ENCODE results near the gene FLOT1. TPM values are rescaled to one million over a fixed set of nuclear protein-coding genes. Genes with fewer than 3 reads are reported as not detected.

The FLOT1 gene
- 100 to 1,000 TPM; 261 to 271 TPM for total RNA-seq

GRCh38 chr6:30742316-30743098 lies at the start of gene FLOT1:
Gene FLOT1, minus strand, starts transcription at chr6:30742687. Its CDS starts 498 bp downstream, at chr6:30742189.
- Mint-ChIP-seq H3K9me3 (no peaks in the 10 kb centered on the region), H3K36me3 (peaks cover 49% of the 10 kb centered on the region), H3K4me1 (peaks cover 48% of the 10 kb centered on the region), H3K27me3 (no peaks in the 10 kb centered on the region), H3K4me3 (peak within 1 kb of the TSS; percentile 98), H3K27ac (peak within 1 kb of the TSS; percentile 96)
- DNase-seq (peak; percentile 98), ATAC-seq (ENCODE audit: low read depth) (peak; percentile 82)
- POLR2A ChIA-PET, result interaction anchor here (0.5 to 3.8 kb wide), 16 partner anchors 12 to 171 kb away, joined by 3 to 40 read pairs (median 4); partner anchors contain the start of genes MDC1, NRM and VARS2

GRCh38 chr6:30790724-30791383 lies 48.4 kb upstream of the FLOT1 start:
- no peak for DNase-seq
- Mint-ChIP-seq H3K9me3 (no peaks in the 10 kb centered on the region), H3K4me3 (peak overlapping the region; percentile 45), H3K4me1 (peaks cover 78% of the 10 kb centered on the region), H3K27me3 (no peaks in the 10 kb centered on the region), H3K36me3 (no peaks in the 10 kb centered on the region), H3K27ac (peak overlapping the region; percentile 10)
- POLR2A ChIA-PET, result interaction anchor here (0.8 to 7.4 kb wide), 4 partner anchors 21 to 50 kb away, joined by 3 to 60 read pairs (median 22); partner anchors contain the start of genes FLOT1 and IER3
- no peak for ATAC-seq (ENCODE audit: low read depth)

- H3K4me1 Mint-ChIP-seq, result peaks cover 75% of the 10 kb centered on the region
- no peak for DNase-seq
- H3K27me3 Mint-ChIP-seq, result no peaks in the 10 kb centered on the region
- H3K36me3 Mint-ChIP-seq, result peaks cover 2% of the 10 kb centered on the region
- ATAC-seq (ENCODE audit: low read depth), result no peak
- H3K4me3 Mint-ChIP-seq, result peak overlapping the region; percentile 69
- H3K27ac Mint-ChIP-seq, result peak overlapping the region; percentile 89
- POLR2A ChIA-PET, result interaction anchor here (1.6 to 7.4 kb wide), 3 partner anchors 21 to 46 kb away, joined by 4 to 60 read pairs (median 40); partner anchors contain the start of genes FLOT1 and IER3
- no peaks in the 10 kb centered on the region for H3K9me3 Mint-ChIP-seq
These were observed 47.1 kb upstream of the FLOT1 start for GRCh38 chr6:30789606-30790005.

GRCh38 chr6:30787954-30788353 lies 45.5 kb upstream of the FLOT1 start:
- Mint-ChIP-seq H3K27me3 (no peaks in the 10 kb centered on the region), H3K36me3 (peaks cover 2% of the 10 kb centered on the region), H3K27ac (peak overlapping the region; percentile 89), H3K4me3 (peak overlapping the region; percentile 69), H3K4me1 (peaks cover 63% of the 10 kb centered on the region), H3K9me3 (no peaks in the 10 kb centered on the region)
- ATAC-seq (ENCODE audit: low read depth) (peak; percentile 66), DNase-seq (peak; percentile 55)
- POLR2A ChIA-PET, result interaction anchor here (0.6 to 7.4 kb wide), 7 partner anchors 20 to 1420 kb away, joined by 3 to 60 read pairs (median 8); partner anchors contain the start of genes FLOT1 and IER3

GRCh38 chr6:30782425-30783014 lies 40.0 kb upstream of the FLOT1 start:
- H3K4me3 Mint-ChIP-seq, result no peak overlapping the region

GRCh38 chr6:30781743-30782424 lies 39.4 kb upstream of the FLOT1 start:
- Mint-ChIP-seq H3K9me3 (no peaks in the 10 kb centered on the region), H3K4me1 (peaks cover 60% of the 10 kb centered on the region), H3K27ac (peak overlapping the region; percentile 68), H3K4me3 (peak overlapping the region; percentile 39), H3K36me3 (peaks cover 2% of the 10 kb centered on the region), H3K27me3 (no peaks in the 10 kb centered on the region)
- ATAC-seq (ENCODE audit: low read depth) (no peak), DNase-seq (no peak)
- POLR2A ChIA-PET, result interaction anchor here (0.6 to 1.2 kb wide), 5 partner anchors 12 to 40 kb away, joined by 3 to 9 read pairs (median 5); no protein-coding TSS in a partner anchor

More at GRCh38 chr6:30782425-30783014, 40.0 kb upstream of the FLOT1 start:
- no peak for ATAC-seq (ENCODE audit: low read depth)
- peak overlapping the region; percentile 68 for H3K27ac Mint-ChIP-seq
- POLR2A ChIA-PET, result interaction anchor here (0.6 to 1.1 kb wide), 3 partner anchors 11 to 41 kb away, joined by 3 to 5 read pairs (median 3); no protein-coding TSS in a partner anchor
- H3K4me1 Mint-ChIP-seq, result peaks cover 58% of the 10 kb centered on the region
- no peaks in the 10 kb centered on the region for H3K27me3 Mint-ChIP-seq
- DNase-seq, result no peak
- no peaks in the 10 kb centered on the region for H3K9me3 Mint-ChIP-seq
- H3K36me3 Mint-ChIP-seq, result peaks cover 2% of the 10 kb centered on the region

- H3K4me3 Mint-ChIP-seq, result no peak overlapping the region
- H3K36me3 Mint-ChIP-seq, result peaks cover 4% of the 10 kb centered on the region
- no peaks in the 10 kb centered on the region for H3K27me3 Mint-ChIP-seq
- ATAC-seq (ENCODE audit: low read depth) (no peak), DNase-seq (no peak)
- peaks cover 57% of the 10 kb centered on the region for H3K4me1 Mint-ChIP-seq
- H3K27ac Mint-ChIP-seq, result no peak overlapping the region
- POLR2A ChIA-PET, result interaction anchor here (0.8 to 1.2 kb wide), 4 partner anchors 12 to 39 kb away, joined by 3 to 9 read pairs (median 4); no protein-coding TSS in a partner anchor
- no peaks in the 10 kb centered on the region for H3K9me3 Mint-ChIP-seq
These were observed 38.9 kb upstream of the FLOT1 start for GRCh38 chr6:30781395-30781742.

- no peak overlapping the region for H3K4me3 Mint-ChIP-seq
- no peak for DNase-seq
- no peaks in the 10 kb centered on the region for H3K27me3 Mint-ChIP-seq
- peaks cover 52% of the 10 kb centered on the region for H3K4me1 Mint-ChIP-seq
- no peaks in the 10 kb centered on the region for H3K9me3 Mint-ChIP-seq
- peak overlapping the region; percentile 3 for H3K27ac Mint-ChIP-seq
- no peak for ATAC-seq (ENCODE audit: low read depth)
- POLR2A ChIA-PET, result interaction anchor here (0.7 to 0.9 kb wide), 2 partner anchors 14 to 128 kb away, joined by 3 to 5 read pairs; no protein-coding TSS in a partner anchor
- H3K36me3 Mint-ChIP-seq, result peaks cover 4% of the 10 kb centered on the region
These were observed 38.1 kb upstream of the FLOT1 start for GRCh38 chr6:30780642-30780920.

- Mint-ChIP-seq H3K27ac (peak overlapping the region; percentile 35), H3K9me3 (no peaks in the 10 kb centered on the region), H3K4me1 (peaks cover 49% of the 10 kb centered on the region), H3K36me3 (peaks cover 2% of the 10 kb centered on the region), H3K4me3 (no peak overlapping the region), H3K27me3 (no peaks in the 10 kb centered on the region)
- POLR2A ChIA-PET, result interaction anchor here (0.7 to 0.9 kb wide), 3 partner anchors 11 to 129 kb away, joined by 3 to 5 read pairs (median 3); no protein-coding TSS in a partner anchor
- DNase-seq, result no peak
- ATAC-seq (ENCODE audit: low read depth), result no peak
These were observed 37.6 kb upstream of the FLOT1 start for GRCh38 chr6:30779850-30780641.

- Mint-ChIP-seq H3K27ac (peak overlapping the region; percentile 52), H3K9me3 (no peaks in the 10 kb centered on the region), H3K27me3 (no peaks in the 10 kb centered on the region), H3K4me1 (peaks cover 56% of the 10 kb centered on the region), H3K4me3 (peak overlapping the region; percentile 16), H3K36me3 (peaks cover 2% of the 10 kb centered on the region)
- POLR2A ChIA-PET, result interaction anchor here (1.2 to 1.4 kb wide), 3 partner anchors 16 to 61 kb away, joined by 3 to 4 read pairs (median 4); partner anchors contain the start of gene MDC1
- ATAC-seq (ENCODE audit: low read depth) (no peak), DNase-seq (no peak)
These were observed 35.6 kb upstream of the FLOT1 start for GRCh38 chr6:30778001-30778635.

GRCh38 chr6:30777155-30777485 lies 34.6 kb upstream of the FLOT1 start:
- Mint-ChIP-seq H3K9me3 (no peaks in the 10 kb centered on the region), H3K4me3 (peak overlapping the region; percentile 26), H3K4me1 (peaks cover 59% of the 10 kb centered on the region), H3K36me3 (peaks cover 6% of the 10 kb centered on the region), H3K27me3 (no peaks in the 10 kb centered on the region), H3K27ac (peak overlapping the region; percentile 44)
- POLR2A ChIA-PET, result interaction anchor here (0.8 to 1.4 kb wide), 7 partner anchors 9 to 161 kb away, joined by 3 to 4 read pairs (median 3); partner anchors contain the start of genes DHX16, IER3 and MDC1
- DNase-seq, result no peak
- no peak for ATAC-seq (ENCODE audit: low read depth)
